Loucy (cell line): ENCODE measurements around the gene TNFSF12.

ENCODE experiments used
- H2AFZ ChIP-seq: fragments of 200-600 bp; sonication (generic); 2 replicates; pipeline ENCODE4 v1.6.0; 2016; ENCODE audit warnings: antibody characterized with exemption, mild to moderate bottlenecking, low read length, moderate library complexity
- H3F3A ChIP-seq: fragments of 200-600 bp; 2 replicates; pipeline ENCODE4 v1.6.0; 2016; ENCODE audit warnings: antibody characterized with exemption, low read depth, mild to moderate bottlenecking
- H3K27me3 ChIP-seq: fragments of 200-600 bp; sonication (generic); 2 replicates; pipeline ENCODE4 v1.6.1; 2014; ENCODE audit warnings: low read length, mild to moderate bottlenecking; ENCODE audit not compliant: insufficient read depth, poor library complexity, severe bottlenecking
- H3K36me3 ChIP-seq: fragments of 200-600 bp; sonication (generic); 2 replicates; pipeline ENCODE4 v1.6.1; 2016; ENCODE audit warnings: low read length; ENCODE audit not compliant: insufficient read depth
- H3K4me1 ChIP-seq: fragments of 200-600 bp; sonication (generic); 2 replicates; pipeline ENCODE4 v1.5.1; 2014; ENCODE audit warnings: low read length, mild to moderate bottlenecking; ENCODE audit not compliant: insufficient read depth, poor library complexity, severe bottlenecking
- H3K4me2 ChIP-seq: fragments of 200-600 bp; sonication (generic); 2 replicates; pipeline ENCODE4 v1.6.0; 2014; ENCODE audit warnings: antibody characterized with exemption, low read length, low read depth, mild to moderate bottlenecking; ENCODE audit not compliant: poor library complexity, severe bottlenecking
- H3K4me3 ChIP-seq: fragments of 200-600 bp; sonication (generic); 2 replicates; pipeline ENCODE4 v1.5.1; 2014; ENCODE audit warnings: low read length, mild to moderate bottlenecking, mixed read lengths; ENCODE audit not compliant: poor library complexity, severe bottlenecking
- H3K79me2 ChIP-seq: fragments of 200-600 bp; sonication (generic); 2 replicates; pipeline ENCODE4 v1.6.1; 2014; ENCODE audit warnings: low read length; ENCODE audit not compliant: insufficient read depth
- H3K9ac ChIP-seq: fragments of 200-600 bp; sonication (generic); 2 replicates; pipeline ENCODE4 v1.6.0; 2014; ENCODE audit warnings: mild to moderate bottlenecking, low read depth, low read length, moderate library complexity; ENCODE audit not compliant: poor library complexity, severe bottlenecking
- H3K9me2 ChIP-seq: fragments of 200-600 bp; sonication (generic); replicated peaks from 2 replicates; pipeline ENCODE4 v1.6.1; 2016; ENCODE audit warnings: low read depth, low read length, mixed read lengths
- H3K9me3 ChIP-seq: fragments of 200-600 bp; sonication (generic); 2 replicates; pipeline ENCODE4 v1.6.1; 2014; ENCODE audit warnings: mild to moderate bottlenecking, antibody characterized with exemption, low read length, low read depth; ENCODE audit not compliant: insufficient read depth
- H4K20me1 ChIP-seq: fragments of 200-600 bp; sonication (generic); 2 replicates; pipeline ENCODE4 v1.6.0; 2014; ENCODE audit warnings: antibody characterized with exemption, low read length, mild to moderate bottlenecking; ENCODE audit not compliant: insufficient read depth, poor library complexity, severe bottlenecking
- EZH2phosphoT487 ChIP-seq: fragments of 200-600 bp; IDR thresholded peaks from 2 replicates; pipeline ENCODE4 v1.6.1; 2018; ENCODE audit warnings: antibody characterized with exemption, mild to moderate bottlenecking, moderate library complexity, borderline replicate concordance
- TF ChIP-seq, protein P1 (sequence below): fragments of 200-600 bp; sonication (generic); conservative IDR thresholded peaks from 2 replicates; pipeline ENCODE4 v1.5.1; 2014; ENCODE audit warnings: mild to moderate bottlenecking, antibody characterized with exemption, low read length

The TNFSF12 gene

DNA sequence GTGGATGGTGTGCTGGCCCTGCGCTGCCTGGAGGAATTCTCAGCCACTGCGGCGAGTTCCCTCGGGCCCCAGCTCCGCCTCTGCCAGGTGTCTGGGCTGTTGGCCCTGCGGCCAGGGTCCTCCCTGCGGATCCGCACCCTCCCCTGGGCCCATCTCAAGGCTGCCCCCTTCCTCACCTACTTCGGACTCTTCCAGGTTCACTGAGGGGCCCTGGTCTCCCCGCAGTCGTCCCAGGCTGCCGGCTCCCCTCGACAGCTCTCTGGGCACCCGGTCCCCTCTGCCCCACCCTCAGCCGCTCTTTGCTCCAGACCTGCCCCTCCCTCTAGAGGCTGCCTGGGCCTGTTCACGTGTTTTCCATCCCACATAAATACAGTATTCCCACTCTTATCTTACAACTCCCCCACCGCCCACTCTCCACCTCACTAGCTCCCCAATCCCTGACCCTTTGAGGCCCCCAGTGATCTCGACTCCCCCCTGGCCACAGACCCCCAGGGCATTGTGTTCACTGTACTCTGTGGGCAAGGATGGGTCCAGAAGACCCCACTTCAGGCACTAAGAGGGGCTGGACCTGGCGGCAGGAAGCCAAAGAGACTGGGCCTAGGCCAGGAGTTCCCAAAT lies 8.4 kb downstream of the TNFSF12 start:
- H3K9ac ChIP-seq, result no peak overlapping the region
- H3K9me3 ChIP-seq, result no peaks in the 10 kb centered on the region
- H3K4me2 ChIP-seq, result no peak overlapping the region
- no peaks in the 10 kb centered on the region for H3K9me2 ChIP-seq
- H2AFZ ChIP-seq, result no peak overlapping the region
- peaks cover 3% of the 10 kb centered on the region for H4K20me1 ChIP-seq
- no peak overlapping the region for H3K4me3 ChIP-seq
- H3F3A ChIP-seq, result 0 out of 2 replicates have a peak, but pooled peaks cover 4% of the 10 kb centered on the region
- TF ChIP-seq EZH2phosphoT487, result no peak
- TF ChIP-seq, protein P1, sequence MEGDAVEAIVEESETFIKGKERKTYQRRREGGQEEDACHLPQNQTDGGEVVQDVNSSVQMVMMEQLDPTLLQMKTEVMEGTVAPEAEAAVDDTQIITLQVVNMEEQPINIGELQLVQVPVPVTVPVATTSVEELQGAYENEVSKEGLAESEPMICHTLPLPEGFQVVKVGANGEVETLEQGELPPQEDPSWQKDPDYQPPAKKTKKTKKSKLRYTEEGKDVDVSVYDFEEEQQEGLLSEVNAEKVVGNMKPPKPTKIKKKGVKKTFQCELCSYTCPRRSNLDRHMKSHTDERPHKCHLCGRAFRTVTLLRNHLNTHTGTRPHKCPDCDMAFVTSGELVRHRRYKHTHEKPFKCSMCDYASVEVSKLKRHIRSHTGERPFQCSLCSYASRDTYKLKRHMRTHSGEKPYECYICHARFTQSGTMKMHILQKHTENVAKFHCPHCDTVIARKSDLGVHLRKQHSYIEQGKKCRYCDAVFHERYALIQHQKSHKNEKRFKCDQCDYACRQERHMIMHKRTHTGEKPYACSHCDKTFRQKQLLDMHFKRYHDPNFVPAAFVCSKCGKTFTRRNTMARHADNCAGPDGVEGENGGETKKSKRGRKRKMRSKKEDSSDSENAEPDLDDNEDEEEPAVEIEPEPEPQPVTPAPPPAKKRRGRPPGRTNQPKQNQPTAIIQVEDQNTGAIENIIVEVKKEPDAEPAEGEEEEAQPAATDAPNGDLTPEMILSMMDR, result no peak
- no peaks in the 10 kb centered on the region for H3K36me3 ChIP-seq
- H3K79me2 ChIP-seq, result peaks cover 5% of the 10 kb centered on the region
- H3K27me3 ChIP-seq, result no peaks in the 10 kb centered on the region
- H3K4me1 ChIP-seq, result no peaks in the 10 kb centered on the region

DNA sequence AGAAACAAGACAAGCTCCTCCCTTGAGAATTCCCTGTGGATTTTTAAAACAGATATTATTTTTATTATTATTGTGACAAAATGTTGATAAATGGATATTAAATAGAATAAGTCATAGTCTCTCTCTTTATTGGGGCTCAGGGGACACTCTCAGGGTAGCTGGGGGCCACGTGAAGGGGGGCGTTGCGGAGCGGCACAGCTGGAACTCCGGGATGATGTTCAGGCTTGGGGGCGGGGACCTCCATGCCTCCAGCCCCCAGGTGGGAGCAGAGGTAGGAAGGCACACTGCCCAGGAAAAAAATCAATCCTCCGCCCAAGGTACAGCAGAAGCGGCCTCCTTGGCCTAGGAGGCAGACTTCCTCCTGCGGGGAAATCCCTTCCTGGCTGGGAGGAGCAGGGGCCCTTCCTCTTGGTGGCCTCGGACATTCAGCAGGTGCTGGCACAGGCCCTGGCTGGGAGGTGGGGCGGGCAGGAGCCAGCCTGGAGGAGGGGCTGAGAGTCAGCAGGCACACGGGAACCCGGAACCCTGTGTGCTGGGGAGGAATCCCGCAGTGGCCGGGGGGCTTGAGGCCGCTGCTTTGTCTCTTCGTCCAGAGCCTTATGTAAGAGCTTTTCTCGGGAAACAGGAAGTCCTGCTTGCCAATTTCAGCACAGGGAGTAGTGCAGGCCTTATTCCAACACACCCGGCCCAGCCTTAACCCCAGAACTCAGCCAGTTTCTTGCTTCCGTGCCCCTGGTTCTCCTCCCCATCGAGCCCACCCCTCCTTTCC lies 9.1 kb downstream of the TNFSF12 start:
- H3K27me3 ChIP-seq, result no peaks in the 10 kb centered on the region
- H3K9me3 ChIP-seq, result no peaks in the 10 kb centered on the region
- H3F3A ChIP-seq, result 0 out of 2 replicates have a peak, but pooled peaks cover 4% of the 10 kb centered on the region
- H4K20me1 ChIP-seq, result peaks cover 7% of the 10 kb centered on the region
- H3K9me2 ChIP-seq, result no peaks in the 10 kb centered on the region
- no peaks in the 10 kb centered on the region for H3K36me3 ChIP-seq
- H3K79me2 ChIP-seq, result peaks cover 12% of the 10 kb centered on the region
- no peak overlapping the region for H3K4me2 ChIP-seq
- no peak overlapping the region for H3K9ac ChIP-seq
- no peak for TF ChIP-seq EZH2phosphoT487
- TF ChIP-seq, protein P1, result no peak
- H3K4me3 ChIP-seq, result no peak overlapping the region
- H2AFZ ChIP-seq, result no peak overlapping the region
- peaks cover 5% of the 10 kb centered on the region for H3K4me1 ChIP-seq

DNA sequence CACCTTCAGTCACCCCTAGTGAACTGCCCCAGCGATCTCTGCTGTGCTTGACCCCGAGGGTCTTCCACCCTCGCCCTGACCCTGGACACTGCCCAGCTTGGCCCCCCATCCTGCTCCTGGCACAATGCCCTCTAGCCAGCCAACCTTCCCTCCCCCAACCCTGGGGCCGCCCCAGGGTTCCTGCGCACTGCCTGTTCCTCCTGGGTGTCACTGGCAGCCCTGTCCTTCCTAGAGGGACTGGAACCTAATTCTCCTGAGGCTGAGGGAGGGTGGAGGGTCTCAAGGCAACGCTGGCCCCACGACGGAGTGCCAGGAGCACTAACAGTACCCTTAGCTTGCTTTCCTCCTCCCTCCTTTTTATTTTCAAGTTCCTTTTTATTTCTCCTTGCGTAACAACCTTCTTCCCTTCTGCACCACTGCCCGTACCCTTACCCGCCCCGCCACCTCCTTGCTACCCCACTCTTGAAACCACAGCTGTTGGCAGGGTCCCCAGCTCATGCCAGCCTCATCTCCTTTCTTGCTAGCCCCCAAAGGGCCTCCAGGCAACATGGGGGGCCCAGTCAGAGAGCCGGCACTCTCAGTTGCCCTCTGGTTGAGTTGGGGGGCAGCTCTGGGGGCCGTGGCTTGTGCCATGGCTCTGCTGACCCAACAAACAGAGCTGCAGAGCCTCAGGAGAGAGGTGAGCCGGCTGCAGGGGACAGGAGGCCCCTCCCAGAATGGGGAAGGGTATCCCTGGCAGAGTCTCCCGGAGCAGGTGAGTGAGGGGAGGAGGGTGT lies 9.9 kb downstream of the TNFSF12 start, which contains the start of gene TNFSF13:
Gene TNFSF13 (plus strand): TSS at position 207 of the 776 bp plus-strand sequence. CDS start 290 bp downstream, at position 497.
- Histone ChIP-seq H3K9me2 (no peaks in the 10 kb centered on the region), H4K20me1 (peaks cover 7% of the 10 kb centered on the region), H3K36me3 (no peaks in the 10 kb centered on the region), H2AFZ (no peak within 1 kb of the TSS), H3K9me3 (no peaks in the 10 kb centered on the region), H3K27me3 (no peaks in the 10 kb centered on the region), H3K79me2 (peaks cover 20% of the 10 kb centered on the region), H3K9ac (no peak within 1 kb of the TSS), H3K4me1 (peaks cover 7% of the 10 kb centered on the region), H3F3A (0 out of 2 replicates have a peak, but pooled peaks cover 4% of the 10 kb centered on the region), H3K4me2 (no peak within 1 kb of the TSS), H3K4me3 (no peak within 1 kb of the TSS)
- no peak for TF ChIP-seq EZH2phosphoT487
- TF ChIP-seq, protein P1, result no peak
